DND-41 (cell line): ENCODE measurements around the gene SRL.

Experiments
- ATAC-seq: fragments of 200-7000 bp; cut with Tn5 transposase; 3 replicates; pipeline ENCODE4 v1.9.1; 2021; ENCODE audit warnings: low read depth; ENCODE audit not compliant: insufficient read depth
- DNase-seq: peaks from one replicate; pipeline ENCODE4 v3.0.0-alpha.2; 2020
- H2AFZ ChIP-seq: 2 replicates; pipeline ENCODE4 v1.6.0; 2012; ENCODE audit warnings: low read depth, low read length
- H3K27ac ChIP-seq: 2 replicates; pipeline ENCODE4 v1.5.1; 2012; ENCODE audit warnings: low read length, inconsistent platforms
- H3K27me3 ChIP-seq: fragments of 200-600 bp; sonication (generic); 2 replicates; pipeline ENCODE4 v1.6.0; 2012; ENCODE audit warnings: low read length, mild to moderate bottlenecking, inconsistent platforms; ENCODE audit not compliant: insufficient read depth, poor library complexity
- H3K36me3 ChIP-seq: 2 replicates; pipeline ENCODE4 v1.5.1; 2012; ENCODE audit warnings: low read length, inconsistent platforms; ENCODE audit not compliant: insufficient read depth
- H3K4me1 ChIP-seq: 2 replicates; pipeline ENCODE4 v1.5.1; 2012; ENCODE audit warnings: mild to moderate bottlenecking, low read length; ENCODE audit not compliant: insufficient read depth
- H3K4me2 ChIP-seq: 2 replicates; pipeline ENCODE4 v1.6.0; 2012; ENCODE audit warnings: mild to moderate bottlenecking, moderate library complexity, low read length, inconsistent platforms; ENCODE audit not compliant: insufficient read depth
- H3K4me3 ChIP-seq, 2 experiments: fragments of 200-600 bp in 1 of 2; shearing (Covaris generic) in 1 of 2; 2 replicates each; pipeline ENCODE4 v1.5.1; 2012 to 2016; ENCODE audit warnings: inconsistent platforms in 2 of 2, low read length in 2 of 2, mild to moderate bottlenecking in 2 of 2, low read depth in 1 of 2, moderate library complexity in 1 of 2
- H3K79me2 ChIP-seq: 2 replicates; pipeline ENCODE4 v1.6.0; 2012; ENCODE audit warnings: low read length, inconsistent platforms; ENCODE audit not compliant: insufficient read depth
- H3K9ac ChIP-seq: 2 replicates; pipeline ENCODE4 v1.6.0; 2012; ENCODE audit warnings: low read depth, mild to moderate bottlenecking, inconsistent platforms, low read length, moderate library complexity
- H3K9me3 ChIP-seq: 2 replicates; pipeline ENCODE4 v1.5.1; 2012; ENCODE audit warnings: low read length, moderate library complexity, mild to moderate bottlenecking, inconsistent platforms; ENCODE audit not compliant: insufficient read depth, severe bottlenecking
- H4K20me1 ChIP-seq: 2 replicates; pipeline ENCODE4 v1.6.0; 2012; ENCODE audit warnings: low read length; ENCODE audit not compliant: insufficient read depth
- CTCF ChIP-seq: IDR thresholded peaks from 2 replicates; pipeline ENCODE4 v1.5.1; 2012; ENCODE audit warnings: borderline replicate concordance, low read length, moderate library complexity, mild to moderate bottlenecking; ENCODE audit not compliant: poor library complexity, severe bottlenecking; ENCODE audit errors: extremely low read depth
- EZH2 ChIP-seq: IDR thresholded peaks from 3 replicates; pipeline ENCODE4 v1.6.1; 2012; ENCODE audit warnings: borderline replicate concordance, low read depth, mild to moderate bottlenecking, moderate library complexity, low read length, inconsistent platforms; ENCODE audit not compliant: severe bottlenecking

The SRL gene

GRCh38 chr16:4152267-4152666, 89.6 kb downstream of the SRL start:
- Histone ChIP-seq H3K27ac (no peak overlapping the region), H3K4me1 (no peaks in the 10 kb centered on the region), H3K9ac (no peak overlapping the region), H3K4me2 (no peak overlapping the region), H4K20me1 (no peaks in the 10 kb centered on the region), H3K4me3 (no peak overlapping the region), H3K79me2 (no peaks in the 10 kb centered on the region), H3K9me3 (no peaks in the 10 kb centered on the region), H3K27me3 (no peaks in the 10 kb centered on the region), H2AFZ (no peak overlapping the region; the same call in 1 of the 2 replicates), H3K36me3 (no peaks in the 10 kb centered on the region)
- no peak for ATAC-seq
- DNase-seq = no peak
- TF ChIP-seq CTCF (no peak), EZH2 (no peak)

GRCh38 chr16:4147236-4147635, 94.6 kb downstream of the SRL start:
- no peak for TF ChIP-seq EZH2
- no peak for TF ChIP-seq CTCF
- H3K36me3 ChIP-seq = no peaks in the 10 kb centered on the region
- ATAC-seq = no peak

GRCh38 chr16:4142268-4142667, 99.6 kb downstream of the SRL start:
- Histone ChIP-seq H3K9ac (no peak overlapping the region), H3K27me3 (no peaks in the 10 kb centered on the region), H3K36me3 (no peaks in the 10 kb centered on the region), H3K27ac (no peak overlapping the region), H3K4me3 (no peak overlapping the region), H4K20me1 (no peaks in the 10 kb centered on the region), H3K9me3 (no peaks in the 10 kb centered on the region), H3K4me2 (no peak overlapping the region), H2AFZ (no peak overlapping the region), H3K4me1 (no peaks in the 10 kb centered on the region), H3K79me2 (no peaks in the 10 kb centered on the region)
- no peak for TF ChIP-seq CTCF
- TF ChIP-seq EZH2 = no peak
- DNase-seq (no peak), ATAC-seq (no peak)

More at GRCh38 chr16:4147236-4147635, 94.6 kb downstream of the SRL start:
- H3K4me1 ChIP-seq = no peaks in the 10 kb centered on the region
- no peak for DNase-seq
- H3K79me2 ChIP-seq = no peaks in the 10 kb centered on the region
- no peaks in the 10 kb centered on the region for H4K20me1 ChIP-seq
- no peaks in the 10 kb centered on the region for H3K27me3 ChIP-seq
- no peak overlapping the region for H3K9ac ChIP-seq
- H3K4me3 ChIP-seq = no peak overlapping the region
- H2AFZ ChIP-seq = no peak overlapping the region
- no peak overlapping the region for H3K27ac ChIP-seq
- H3K9me3 ChIP-seq = no peaks in the 10 kb centered on the region
- H3K4me2 ChIP-seq = no peak overlapping the region

GRCh38 chr16:4141604-4142003, 100.3 kb downstream of the SRL start:
- Histone ChIP-seq H3K9me3 (no peaks in the 10 kb centered on the region), H3K4me3 (no peak overlapping the region), H3K4me1 (no peaks in the 10 kb centered on the region), H3K36me3 (no peaks in the 10 kb centered on the region), H4K20me1 (no peaks in the 10 kb centered on the region), H3K27ac (no peak overlapping the region), H3K27me3 (no peaks in the 10 kb centered on the region), H2AFZ (no peak overlapping the region), H3K9ac (no peak overlapping the region), H3K4me2 (no peak overlapping the region), H3K79me2 (no peaks in the 10 kb centered on the region)
- no peak for ATAC-seq
- no peak for TF ChIP-seq EZH2
- TF ChIP-seq CTCF = no peak
- DNase-seq = no peak
